ENCODE data around the gene NCF2.

NCF2 gene

DNA sequence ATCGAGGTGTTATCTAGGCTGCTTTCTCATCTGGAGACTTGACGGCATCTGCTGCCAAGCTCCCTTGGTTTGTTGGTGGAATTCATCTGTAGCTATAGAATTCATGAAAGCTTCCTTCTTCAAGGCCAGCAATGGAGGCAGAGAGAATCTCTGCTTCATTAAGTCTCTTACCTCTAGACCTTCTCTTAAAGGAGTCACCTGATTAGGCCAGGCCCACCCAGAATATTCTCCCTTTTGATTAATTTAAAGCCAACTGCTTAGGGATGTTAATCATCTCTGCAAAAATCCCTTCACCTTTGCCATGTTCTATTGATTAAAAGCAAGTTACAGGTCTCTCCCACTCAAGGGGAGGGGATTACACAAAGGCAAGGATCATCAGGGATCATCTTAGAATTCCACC lies 5.3 kb upstream of the NCF2 start:
- Histone ChIP-seq H3K27me3 (ENCODE audit: insufficient read depth, poor library complexity, severe bottlenecking) (no peaks in the 10 kb centered on the region), H3K27ac (replicated peaks) (no peak overlapping the region), H3K4me3 (replicated peaks; ENCODE audit: insufficient read depth, low read length) (no peak overlapping the region)
- no peak for DNase-seq (ENCODE audit: low read depth in 1 of 2, low spot score in 1 of 2)
- TF ChIP-seq, protein P1, sequence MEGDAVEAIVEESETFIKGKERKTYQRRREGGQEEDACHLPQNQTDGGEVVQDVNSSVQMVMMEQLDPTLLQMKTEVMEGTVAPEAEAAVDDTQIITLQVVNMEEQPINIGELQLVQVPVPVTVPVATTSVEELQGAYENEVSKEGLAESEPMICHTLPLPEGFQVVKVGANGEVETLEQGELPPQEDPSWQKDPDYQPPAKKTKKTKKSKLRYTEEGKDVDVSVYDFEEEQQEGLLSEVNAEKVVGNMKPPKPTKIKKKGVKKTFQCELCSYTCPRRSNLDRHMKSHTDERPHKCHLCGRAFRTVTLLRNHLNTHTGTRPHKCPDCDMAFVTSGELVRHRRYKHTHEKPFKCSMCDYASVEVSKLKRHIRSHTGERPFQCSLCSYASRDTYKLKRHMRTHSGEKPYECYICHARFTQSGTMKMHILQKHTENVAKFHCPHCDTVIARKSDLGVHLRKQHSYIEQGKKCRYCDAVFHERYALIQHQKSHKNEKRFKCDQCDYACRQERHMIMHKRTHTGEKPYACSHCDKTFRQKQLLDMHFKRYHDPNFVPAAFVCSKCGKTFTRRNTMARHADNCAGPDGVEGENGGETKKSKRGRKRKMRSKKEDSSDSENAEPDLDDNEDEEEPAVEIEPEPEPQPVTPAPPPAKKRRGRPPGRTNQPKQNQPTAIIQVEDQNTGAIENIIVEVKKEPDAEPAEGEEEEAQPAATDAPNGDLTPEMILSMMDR (IDR thresholded peaks at IDR 0.05; ENCODE audit: insufficient read depth, low read length) = no peak
- TF ChIP-seq REST (IDR thresholded peaks at IDR 0.05; ENCODE audit: insufficient replicate concordance, low read depth) (no peak), POLR2AphosphoS5 (IDR thresholded peaks at IDR 0.05; ENCODE audit: low read depth) (no peak), GABPA (IDR thresholded peaks at IDR 0.05; ENCODE audit: low read depth) (no peak), SPI1 (IDR thresholded peaks at IDR 0.05; ENCODE audit: borderline replicate concordance, low read depth) (no peak)

- peak in 1 of 2 experiments; percentile 74 for DNase-seq (ENCODE audit: low read depth in 1 of 2, low spot score in 1 of 2)
- no peaks in the 10 kb centered on the region for H3K27me3 ChIP-seq (ENCODE audit: insufficient read depth, poor library complexity, severe bottlenecking)
- TF ChIP-seq SPI1 (IDR thresholded peaks at IDR 0.05; ENCODE audit: borderline replicate concordance, low read depth) (peak; percentile 92), GABPA (IDR thresholded peaks at IDR 0.05; ENCODE audit: low read depth) (no peak)
- H3K4me3 ChIP-seq (replicated peaks; ENCODE audit: insufficient read depth, low read length) = no peak overlapping the region
- H3K27ac ChIP-seq (replicated peaks) = peak overlapping the region; percentile 60
Measured at GRCh38 chr1:183593356-183593755, 3.1 kb upstream of the NCF2 start.

DNA sequence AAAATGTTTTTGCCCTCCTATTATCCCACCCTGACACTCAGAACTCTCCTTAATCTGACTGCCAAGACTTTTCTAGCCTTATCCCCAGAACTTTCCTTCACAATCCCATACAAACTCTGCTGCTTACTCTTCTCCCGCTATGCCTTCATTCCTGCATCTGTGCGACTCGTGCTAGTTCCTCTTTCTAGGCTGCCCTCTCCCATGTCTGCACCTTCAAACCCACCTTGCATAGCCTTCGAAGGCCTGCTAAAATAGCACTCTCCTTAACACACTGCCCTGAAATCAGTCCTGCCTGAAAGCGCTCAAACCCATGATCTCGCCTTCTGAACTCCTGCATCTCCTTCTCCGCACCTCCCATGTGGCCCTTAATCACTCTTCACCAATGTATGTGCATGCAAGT lies 2.5 kb upstream of the NCF2 start:
- DNase-seq (ENCODE audit: low read depth in 1 of 2, low spot score in 1 of 2) = no peak
- Histone ChIP-seq H3K27me3 (ENCODE audit: insufficient read depth, poor library complexity, severe bottlenecking) (no peaks in the 10 kb centered on the region), H3K27ac (replicated peaks) (no peak overlapping the region)

More for the DNA sequence above, 2.5 kb upstream of the NCF2 start:
- H3K4me3 ChIP-seq (replicated peaks; ENCODE audit: insufficient read depth, low read length) = no peak overlapping the region
- TF ChIP-seq, protein P1 (IDR thresholded peaks at IDR 0.05; ENCODE audit: insufficient read depth, low read length) = no peak
- no peak for TF ChIP-seq POLR2AphosphoS5 (IDR thresholded peaks at IDR 0.05; ENCODE audit: low read depth)
- no peak for TF ChIP-seq GABPA (IDR thresholded peaks at IDR 0.05; ENCODE audit: low read depth)
- no peak for TF ChIP-seq SPI1 (IDR thresholded peaks at IDR 0.05; ENCODE audit: borderline replicate concordance, low read depth)
- TF ChIP-seq REST (IDR thresholded peaks at IDR 0.05; ENCODE audit: insufficient replicate concordance, low read depth) = no peak
